ENCODE data around the gene LCE1B. TPM values are rescaled to one million over a fixed set of nuclear protein-coding genes. Genes with fewer than 3 reads are reported as not detected.

LCE1B gene
- total RNA-seq, result not detected
- long read RNA-seq, result 0 reads

- intact Hi-C loops (cut with DNase I), result no loop called here
- ATAC-seq (ENCODE audit: poor library complexity) (no peak), DNase-seq (no peak)
Measured at GRCh38 chr1:152811671-152812070, at the start of gene LCE1B. Gene LCE1B (plus strand): TSS chr1:152811971. CDS start chr1:152812447, 476 bp downstream.

- intact Hi-C loops (cut with DNase I), result no loop called here
- no peak for ATAC-seq (ENCODE audit: poor library complexity)
- DNase-seq, result no peak
Measured at GRCh38 chr1:152768847-152769533, 42.8 kb upstream of the LCE1B start.

GRCh38 chr1:152770411-152770810 lies 41.4 kb upstream of the LCE1B start:
- DNase-seq (no peak), ATAC-seq (ENCODE audit: poor library complexity) (no peak)
- intact Hi-C loops (cut with DNase I), result no loop called here

- intact Hi-C loops (cut with DNase I), result no loop called here
- no peak for DNase-seq
- ATAC-seq (ENCODE audit: poor library complexity), result no peak
Measured at GRCh38 chr1:152774875-152775274, 36.9 kb upstream of the LCE1B start, which contains the start of gene LCE1F. Gene LCE1F (plus strand): TSS chr1:152775140. CDS start chr1:152776372, 1,232 bp downstream.

GRCh38 chr1:152776361-152776760 lies 35.4 kb upstream of the LCE1B start:
- ATAC-seq (ENCODE audit: poor library complexity) (no peak), DNase-seq (no peak)
- intact Hi-C loops (cut with DNase I), result no loop called here

- intact Hi-C loops (cut with DNase I), result no loop called here
- ATAC-seq (ENCODE audit: poor library complexity) (no peak), DNase-seq (no peak)
Measured at GRCh38 chr1:152777510-152778137, 34.1 kb upstream of the LCE1B start.

- ATAC-seq (ENCODE audit: poor library complexity) (no peak), DNase-seq (no peak)
- intact Hi-C loops (cut with DNase I), result no loop called here
Measured at GRCh38 chr1:152783095-152783494, 28.7 kb upstream of the LCE1B start.

- DNase-seq (no peak), ATAC-seq (ENCODE audit: poor library complexity) (no peak)
- intact Hi-C loops (cut with DNase I), result no loop called here
Measured at GRCh38 chr1:152786077-152786476, 25.7 kb upstream of the LCE1B start, which contains the start of gene LCE1E. Gene LCE1E (plus strand): TSS chr1:152786257. CDS start chr1:152787300, 1,043 bp downstream.

GRCh38 chr1:152795686-152796085 lies 16.1 kb upstream of the LCE1B start:
- ATAC-seq (ENCODE audit: poor library complexity), result no peak
- intact Hi-C loops (cut with DNase I), result no loop called here
- DNase-seq, result no peak

GRCh38 chr1:152796421-152796820 lies 15.3 kb upstream of the LCE1B start, which contains the start of gene LCE1D:
Gene LCE1D (plus strand): TSS chr1:152796721. CDS start chr1:152797795, 1,074 bp downstream.
- ATAC-seq (ENCODE audit: poor library complexity) (no peak), DNase-seq (no peak)
- intact Hi-C loops (cut with DNase I), result no loop called here

- no peak for ATAC-seq (ENCODE audit: poor library complexity)
Measured at GRCh38 chr1:152801333-152801732, 10.4 kb upstream of the LCE1B start.

GRCh38 chr1:152806576-152806975 lies 5.2 kb upstream of the LCE1B start, which contains the start of gene LCE1C:
Gene LCE1C (minus strand): TSS chr1:152806651. CDS start chr1:152805478, 1,173 bp downstream.
- ATAC-seq (ENCODE audit: poor library complexity) (no peak), DNase-seq (no peak)
- intact Hi-C loops (cut with DNase I), result no loop called here

More at GRCh38 chr1:152801333-152801732, 10.4 kb upstream of the LCE1B start:
- no peak for DNase-seq
- intact Hi-C loops (cut with DNase I), result no loop called here

GRCh38 chr1:152811050-152811449 lies 721 bp upstream of the LCE1B start:
- intact Hi-C loops (cut with DNase I), result no loop called here
- DNase-seq, result no peak
- ATAC-seq (ENCODE audit: poor library complexity), result no peak

GRCh38 chr1:152817309-152817708 lies 5.5 kb downstream of the LCE1B start:
- ATAC-seq (ENCODE audit: poor library complexity), result no peak
- intact Hi-C loops (cut with DNase I), result no loop called here
- DNase-seq, result no peak

GRCh38 chr1:152823294-152823693 lies 11.5 kb downstream of the LCE1B start:
- ATAC-seq (ENCODE audit: poor library complexity), result no peak
- intact Hi-C loops (cut with DNase I), result no loop called here
- DNase-seq, result no peak

GRCh38 chr1:152824964-152825363 lies 13.2 kb downstream of the LCE1B start:
- ATAC-seq (ENCODE audit: poor library complexity), result no peak
- intact Hi-C loops (cut with DNase I), result no loop called here
- no peak for DNase-seq

GRCh38 chr1:152827173-152827572 lies 15.4 kb downstream of the LCE1B start, which contains the start of gene LCE1A:
Gene LCE1A (plus strand): TSS chr1:152827473. CDS start chr1:152827473, 0 bp downstream.
- DNase-seq (no peak), ATAC-seq (ENCODE audit: poor library complexity) (no peak)
- intact Hi-C loops (cut with DNase I), result no loop called here

GRCh38 chr1:152836870-152837269 lies 25.1 kb downstream of the LCE1B start:
- intact Hi-C loops (cut with DNase I), result no loop called here
- no peak for DNase-seq

GRCh38 chr1:152842556-152842955 lies 30.8 kb downstream of the LCE1B start, which contains the start of gene LCE6A:
Gene LCE6A (plus strand): TSS chr1:152842856. CDS start chr1:152843521, 665 bp downstream.
- DNase-seq (no peak), ATAC-seq (ENCODE audit: poor library complexity) (no peak)
- intact Hi-C loops (cut with DNase I), result no loop called here

More at GRCh38 chr1:152836870-152837269, 25.1 kb downstream of the LCE1B start:
- no peak for ATAC-seq (ENCODE audit: poor library complexity)

- DNase-seq, result no peak
- intact Hi-C loops (cut with DNase I), result loop anchor here (10.0 kb wide), 1 partner anchor 151 kb away; the partner anchor contains the start of gene LCE4A
- ATAC-seq (ENCODE audit: poor library complexity), result no peak
Measured at GRCh38 chr1:152855661-152856060, 43.9 kb downstream of the LCE1B start.

All from Right ventricle myocardium superior (tissue), 1 donor.